ENCODE results near the gene TNFSF12. TPM values are rescaled to one million over a fixed set of nuclear protein-coding genes. Genes with fewer than 3 reads are reported as not detected.

TNFSF12 gene, protein sequence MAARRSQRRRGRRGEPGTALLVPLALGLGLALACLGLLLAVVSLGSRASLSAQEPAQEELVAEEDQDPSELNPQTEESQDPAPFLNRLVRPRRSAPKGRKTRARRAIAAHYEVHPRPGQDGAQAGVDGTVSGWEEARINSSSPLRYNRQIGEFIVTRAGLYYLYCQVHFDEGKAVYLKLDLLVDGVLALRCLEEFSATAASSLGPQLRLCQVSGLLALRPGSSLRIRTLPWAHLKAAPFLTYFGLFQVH
- 10 to 100 TPM; 11.0 to 21.2 (median 12.7) TPM for total RNA-seq
- polyA plus RNA-seq, result 10 to 100 TPM; 24.2 to 27.7 TPM

DNA sequence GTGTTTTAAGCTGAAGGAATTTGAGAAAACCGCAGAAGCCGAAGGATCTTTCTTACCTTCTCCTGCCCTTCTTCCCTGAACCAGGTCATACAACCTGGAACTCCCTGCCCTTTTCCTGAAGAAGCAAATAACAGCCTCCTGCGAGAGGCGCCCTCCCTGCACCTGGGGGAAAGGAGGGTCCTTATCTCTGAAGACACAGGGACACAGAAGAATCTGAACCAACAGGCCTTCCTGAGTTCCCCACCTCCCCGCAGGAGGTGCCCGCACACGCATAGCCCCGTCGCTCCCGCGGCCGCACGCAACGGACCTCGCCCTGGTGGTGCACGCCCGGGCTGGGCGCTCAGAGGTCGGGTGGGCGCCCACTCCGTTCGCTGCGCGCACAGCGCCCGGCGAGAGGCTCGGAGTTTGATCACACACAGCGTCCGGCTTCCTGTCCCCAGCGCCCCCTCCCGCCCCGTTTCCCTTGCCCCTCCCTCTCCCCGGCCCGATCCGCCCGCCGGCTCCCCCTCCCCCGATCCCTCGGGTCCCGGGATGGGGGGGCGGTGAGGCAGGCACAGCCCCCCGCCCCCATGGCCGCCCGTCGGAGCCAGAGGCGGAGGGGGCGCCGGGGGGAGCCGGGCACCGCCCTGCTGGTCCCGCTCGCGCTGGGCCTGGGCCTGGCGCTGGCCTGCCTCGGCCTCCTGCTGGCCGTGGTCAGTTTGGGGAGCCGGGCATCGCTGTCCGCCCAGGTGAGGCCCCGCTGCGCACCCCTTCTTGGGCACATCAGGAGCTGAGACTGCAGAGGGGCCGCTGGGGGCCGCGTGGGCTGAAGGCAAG, at the start of gene TNFSF12:
Gene TNFSF12 (plus strand): TSS at position 474 of the 816 bp plus-strand sequence. CDS start 96 bp downstream, at position 570.
- no peaks in the 10 kb centered on the region for H3K9me3 ChIP-seq
- no peaks in the 10 kb centered on the region for H3K36me3 ChIP-seq
- intact Hi-C loops (cut with DNase I), result no loop called here
- peak within 1 kb of the TSS; percentile 44 to 73 (median 58) for H3K27ac ChIP-seq
- TF ChIP-seq, protein P1, sequence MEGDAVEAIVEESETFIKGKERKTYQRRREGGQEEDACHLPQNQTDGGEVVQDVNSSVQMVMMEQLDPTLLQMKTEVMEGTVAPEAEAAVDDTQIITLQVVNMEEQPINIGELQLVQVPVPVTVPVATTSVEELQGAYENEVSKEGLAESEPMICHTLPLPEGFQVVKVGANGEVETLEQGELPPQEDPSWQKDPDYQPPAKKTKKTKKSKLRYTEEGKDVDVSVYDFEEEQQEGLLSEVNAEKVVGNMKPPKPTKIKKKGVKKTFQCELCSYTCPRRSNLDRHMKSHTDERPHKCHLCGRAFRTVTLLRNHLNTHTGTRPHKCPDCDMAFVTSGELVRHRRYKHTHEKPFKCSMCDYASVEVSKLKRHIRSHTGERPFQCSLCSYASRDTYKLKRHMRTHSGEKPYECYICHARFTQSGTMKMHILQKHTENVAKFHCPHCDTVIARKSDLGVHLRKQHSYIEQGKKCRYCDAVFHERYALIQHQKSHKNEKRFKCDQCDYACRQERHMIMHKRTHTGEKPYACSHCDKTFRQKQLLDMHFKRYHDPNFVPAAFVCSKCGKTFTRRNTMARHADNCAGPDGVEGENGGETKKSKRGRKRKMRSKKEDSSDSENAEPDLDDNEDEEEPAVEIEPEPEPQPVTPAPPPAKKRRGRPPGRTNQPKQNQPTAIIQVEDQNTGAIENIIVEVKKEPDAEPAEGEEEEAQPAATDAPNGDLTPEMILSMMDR (IDR thresholded peaks at IDR 0.05), result no peak
- no peaks in the 10 kb centered on the region for H3K27me3 ChIP-seq
- DNase-seq, result peak; percentile 49 to 84 (median 66)
- WGBS, 2 donors, result 0 to 1% methylated on average over 51 to 65 of the region's 65 CpGs
- peak; percentile 82 to 88 (median 84) for ATAC-seq
- H3K4me1 ChIP-seq, result no peaks in the 10 kb centered on the region
- no peak for FAIRE-seq
- peak within 1 kb of the TSS; percentile 56 to 77 (median 72) for H3K4me3 ChIP-seq

DNA sequence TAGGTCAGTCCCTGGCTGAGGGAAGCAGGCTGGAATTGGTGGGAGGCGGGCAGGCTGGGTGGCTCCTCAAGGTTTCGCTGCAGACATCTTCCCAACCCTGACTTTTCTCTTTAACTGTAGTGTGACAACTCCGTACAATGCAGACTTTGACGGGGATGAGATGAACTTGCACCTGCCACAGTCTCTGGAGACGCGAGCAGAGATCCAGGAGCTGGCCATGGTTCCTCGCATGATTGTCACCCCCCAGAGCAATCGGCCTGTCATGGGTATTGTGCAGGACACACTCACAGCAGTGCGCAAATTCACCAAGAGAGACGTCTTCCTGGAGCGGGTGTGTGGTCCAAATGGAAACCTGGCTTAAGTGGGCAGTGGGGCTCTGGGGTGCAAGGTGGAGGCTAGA, 49.7 kb upstream of the TNFSF12 start:
- intact Hi-C loops (cut with DNase I), result no loop called here
- FAIRE-seq (no peak), ATAC-seq (no peak), DNase-seq (no peak)
- H3K9me3 ChIP-seq, result no peaks in the 10 kb centered on the region
- TF ChIP-seq, protein P1 (IDR thresholded peaks at IDR 0.05), result no peak
- H3K4me3 ChIP-seq, result no peak overlapping the region
- H3K4me1 ChIP-seq, result no peaks in the 10 kb centered on the region
- peaks cover 9 to 75% (median 70%) of the 10 kb centered on the region in 3 donors for H3K36me3 ChIP-seq
- H3K27ac ChIP-seq, result no peak overlapping the region
- H3K27me3 ChIP-seq, result no peaks in the 10 kb centered on the region
- 83 to 84% methylated on average over 11 of the region's 11 CpGs for WGBS, 2 donors

DNA sequence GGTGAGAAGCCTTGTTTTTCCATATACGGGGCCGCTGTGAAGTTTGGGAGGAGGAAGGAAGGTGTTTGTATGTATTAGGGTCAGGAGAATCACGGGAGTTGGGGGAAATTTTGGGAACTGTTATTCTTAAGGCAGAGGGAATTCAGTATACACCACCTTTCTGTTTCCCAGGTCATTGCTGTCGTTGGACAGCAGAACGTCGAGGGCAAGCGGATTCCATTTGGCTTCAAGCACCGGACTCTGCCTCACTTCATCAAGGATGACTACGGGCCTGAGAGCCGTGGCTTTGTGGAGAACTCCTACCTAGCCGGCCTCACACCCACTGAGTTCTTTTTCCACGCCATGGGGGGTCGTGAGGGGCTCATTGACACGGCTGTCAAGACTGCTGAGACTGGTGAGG, 47.1 kb upstream of the TNFSF12 start:
- Histone ChIP-seq H3K36me3 (peaks cover 9 to 83% (median 70%) of the 10 kb centered on the region in 3 donors), H3K27ac (no peak overlapping the region), H3K27me3 (no peaks in the 10 kb centered on the region), H3K9me3 (no peaks in the 10 kb centered on the region), H3K4me1 (no peaks in the 10 kb centered on the region), H3K4me3 (no peak overlapping the region)
- ATAC-seq (no peak), FAIRE-seq (no peak), DNase-seq (no peak)
- intact Hi-C loops (cut with DNase I), result no loop called here
- TF ChIP-seq, protein P1 (IDR thresholded peaks at IDR 0.05), result no peak
- WGBS, 2 donors, result 81 to 82% methylated on average over 14 of the region's 14 CpGs

DNA sequence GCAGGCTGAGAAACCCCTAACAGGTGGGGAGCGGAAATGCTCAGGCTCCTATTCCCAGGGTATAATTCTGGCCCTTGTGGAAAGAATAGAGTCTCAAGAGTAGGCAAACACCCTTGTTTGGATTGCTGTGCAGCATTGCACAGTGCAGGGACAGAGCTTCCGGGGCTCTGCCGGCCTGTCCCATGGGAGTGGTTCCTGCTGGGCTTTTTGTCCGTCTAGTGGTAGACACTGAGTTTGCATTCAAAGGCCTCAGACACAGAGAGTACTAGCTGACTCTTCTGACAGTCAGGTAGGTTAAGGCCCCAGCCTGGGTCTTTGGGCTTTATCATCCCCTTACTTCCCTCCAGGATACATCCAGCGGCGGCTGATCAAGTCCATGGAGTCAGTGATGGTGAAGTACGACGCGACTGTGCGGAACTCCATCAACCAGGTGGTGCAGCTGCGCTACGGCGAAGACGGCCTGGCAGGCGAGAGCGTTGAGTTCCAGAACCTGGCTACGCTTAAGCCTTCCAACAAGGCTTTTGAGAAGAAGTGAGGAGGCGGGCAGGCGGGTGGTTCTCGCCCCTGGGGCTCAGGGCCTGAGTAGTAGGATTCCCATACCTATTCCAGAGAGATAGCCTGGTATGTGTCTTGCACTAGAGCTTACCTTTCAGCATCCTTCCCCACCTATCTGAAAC, 46.5 kb upstream of the TNFSF12 start:
- H3K27ac ChIP-seq, result no peak overlapping the region
- H3K4me3 ChIP-seq, result no peak overlapping the region
- intact Hi-C loops (cut with DNase I), result no loop called here
- H3K4me1 ChIP-seq, result no peaks in the 10 kb centered on the region
- TF ChIP-seq, protein P1 (IDR thresholded peaks at IDR 0.05), result no peak
- no peaks in the 10 kb centered on the region for H3K9me3 ChIP-seq
- DNase-seq, result no peak
- 93 to 94% methylated on average over 20 of the region's 20 CpGs for WGBS, 2 donors
- peaks cover 9 to 79% (median 65%) of the 10 kb centered on the region in 3 donors for H3K36me3 ChIP-seq
- H3K27me3 ChIP-seq, result no peaks in the 10 kb centered on the region
- no peak for ATAC-seq
- FAIRE-seq, result no peak

Data from pancreas (tissue), 10 donors.